GM19438 (cell line): ENCODE results near the gene MSN.
A peak's percentile ranks its signal among the peaks of the same experiment; 100 is the strongest.

Experiments used
- ATAC-seq: cut with Tn5 transposase; IDR thresholded peaks from one replicate; pipeline ENCODE4 v1.9.1; 2021; ENCODE audit warnings: low read depth; ENCODE audit not compliant: unreplicated experiment

Gene MSN

GRCh38 chrX:65671966-65672365 lies 4.5 kb downstream of the MSN start:
- ATAC-seq: no peak

GRCh38 chrX:65673857-65674203 lies 6.4 kb downstream of the MSN start:
- ATAC-seq: no peak

- no peak for ATAC-seq
Observed at GRCh38 chrX:65674204-65674893, 6.9 kb downstream of the MSN start.

GRCh38 chrX:65677954-65678469 lies 10.6 kb downstream of the MSN start:
- ATAC-seq: no peak

GRCh38 chrX:65679071-65679540 lies 11.7 kb downstream of the MSN start:
- no peak for ATAC-seq

GRCh38 chrX:65681810-65682209 lies 14.4 kb downstream of the MSN start:
- no peak for ATAC-seq

GRCh38 chrX:65685112-65685511 lies 17.7 kb downstream of the MSN start:
- ATAC-seq: no peak

DNA sequence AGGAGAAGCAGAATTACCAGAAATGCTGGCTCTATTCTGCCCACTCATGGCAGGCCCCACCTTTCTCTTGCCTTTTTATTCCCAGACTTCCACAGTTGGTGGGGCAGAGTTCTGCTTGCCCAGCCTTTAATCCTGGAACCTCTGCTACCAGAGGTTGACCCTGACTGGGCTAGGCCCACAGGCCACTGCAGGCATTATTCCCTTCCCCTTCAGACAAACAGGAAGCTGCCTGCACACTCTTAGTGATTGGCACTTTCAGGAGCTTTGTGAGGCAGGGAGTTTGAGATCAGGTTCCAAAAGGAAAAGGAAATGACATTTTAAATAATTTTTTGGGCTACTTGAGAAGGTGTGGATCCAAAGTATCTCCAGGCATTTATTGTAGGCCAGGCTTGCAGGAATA lies 18.8 kb downstream of the MSN start:
- ATAC-seq: no peak

DNA sequence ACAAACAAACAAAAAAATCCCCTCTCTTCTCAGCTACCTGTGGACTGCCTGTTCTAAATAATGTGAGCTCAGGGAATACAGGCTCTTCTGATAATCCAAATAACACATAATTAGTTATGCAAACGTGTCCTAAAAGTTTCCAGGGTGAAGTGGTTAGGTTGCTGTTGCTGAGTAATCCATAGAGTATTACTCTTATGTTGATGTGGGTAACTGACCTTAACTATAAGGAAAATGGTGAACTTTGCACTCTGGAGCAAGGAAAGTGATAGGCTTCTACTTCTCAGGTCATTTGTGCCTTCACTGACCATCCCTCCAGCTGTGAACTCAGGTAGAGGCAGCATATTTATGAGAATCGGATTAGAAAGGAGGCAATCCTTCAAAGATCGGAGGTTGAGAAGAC lies 19.9 kb downstream of the MSN start:
- no peak for ATAC-seq

DNA sequence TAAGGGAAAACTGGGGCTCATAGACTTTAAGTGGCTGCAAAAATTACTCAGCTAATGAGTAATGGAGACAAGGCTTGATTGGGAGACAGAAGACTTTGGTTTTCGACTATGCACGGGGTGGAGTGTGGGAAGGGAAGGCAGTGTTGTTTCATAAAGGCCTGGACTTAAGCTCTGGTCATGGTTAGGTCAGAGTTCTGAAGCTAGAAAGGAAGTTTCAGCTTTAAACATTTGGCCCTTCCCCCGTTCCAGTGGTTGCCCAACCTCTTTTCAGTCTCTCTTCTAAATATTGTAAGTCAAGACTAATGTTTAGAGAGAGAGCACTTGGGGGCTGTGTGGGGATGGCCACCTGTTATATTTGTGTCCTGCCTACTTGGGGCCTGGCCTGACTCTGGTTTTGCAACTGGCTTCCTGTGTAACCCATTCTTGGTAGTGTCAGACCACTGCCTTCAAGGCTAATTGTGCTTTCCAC lies 21.0 kb downstream of the MSN start:
- ATAC-seq: peak; percentile 93

DNA sequence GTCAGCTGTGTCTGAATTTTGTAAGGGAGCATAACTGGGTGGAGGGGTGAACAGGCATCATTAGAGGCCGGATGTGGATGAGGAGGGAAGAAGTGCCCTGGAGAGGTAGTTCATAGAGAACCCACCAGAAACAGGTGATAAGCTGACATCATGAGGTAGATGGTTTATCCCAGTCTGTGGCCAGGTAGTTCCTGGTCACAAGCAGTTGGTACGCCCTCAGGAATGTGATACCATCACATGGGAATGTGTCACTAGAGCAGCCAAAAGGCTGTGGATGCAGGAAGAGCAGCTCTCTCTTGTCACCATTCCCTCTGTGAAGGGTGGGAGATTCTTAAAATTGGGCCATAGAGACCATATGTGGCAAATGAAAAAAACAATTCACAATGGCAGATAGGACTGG lies 21.9 kb downstream of the MSN start:
- no peak for ATAC-seq

DNA sequence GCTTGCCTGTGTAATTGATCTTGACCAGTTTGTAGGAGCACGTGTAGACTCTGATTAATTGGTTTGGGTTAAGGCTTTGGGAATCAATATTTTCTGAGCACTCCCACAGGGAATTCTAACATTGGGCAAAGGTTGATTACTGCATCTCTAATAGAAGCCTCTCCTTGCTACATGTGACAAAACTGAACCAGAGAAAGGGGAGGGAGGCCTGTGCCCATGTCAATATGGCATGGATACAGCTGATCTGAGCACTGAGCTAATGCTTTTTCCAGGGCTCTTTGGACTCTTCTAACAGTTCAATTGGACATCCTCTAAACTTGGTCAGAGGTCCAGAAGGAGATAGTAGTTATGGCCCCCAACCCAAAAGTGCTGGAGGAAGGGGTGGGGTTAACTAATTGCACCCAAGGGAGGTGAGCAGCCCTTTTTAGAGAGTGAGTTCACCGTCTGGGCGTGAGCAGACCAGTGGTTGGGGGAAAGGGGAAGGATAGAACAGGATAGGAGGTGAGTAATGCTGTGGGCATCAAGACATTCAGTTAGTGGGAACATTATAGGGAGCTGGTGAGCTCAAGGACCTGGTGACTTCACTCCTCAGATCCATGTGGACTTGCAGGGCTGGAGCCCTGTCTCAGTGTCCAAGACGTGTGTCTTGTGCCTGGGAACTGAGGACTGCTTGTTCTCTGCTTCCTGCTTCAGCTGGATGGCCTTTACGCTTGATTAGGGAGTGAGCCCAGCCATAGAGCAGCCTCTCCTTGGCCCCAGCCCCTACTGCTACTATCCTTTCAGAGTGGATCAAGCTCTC lies 22.8 kb downstream of the MSN start:
- no peak for ATAC-seq

DNA sequence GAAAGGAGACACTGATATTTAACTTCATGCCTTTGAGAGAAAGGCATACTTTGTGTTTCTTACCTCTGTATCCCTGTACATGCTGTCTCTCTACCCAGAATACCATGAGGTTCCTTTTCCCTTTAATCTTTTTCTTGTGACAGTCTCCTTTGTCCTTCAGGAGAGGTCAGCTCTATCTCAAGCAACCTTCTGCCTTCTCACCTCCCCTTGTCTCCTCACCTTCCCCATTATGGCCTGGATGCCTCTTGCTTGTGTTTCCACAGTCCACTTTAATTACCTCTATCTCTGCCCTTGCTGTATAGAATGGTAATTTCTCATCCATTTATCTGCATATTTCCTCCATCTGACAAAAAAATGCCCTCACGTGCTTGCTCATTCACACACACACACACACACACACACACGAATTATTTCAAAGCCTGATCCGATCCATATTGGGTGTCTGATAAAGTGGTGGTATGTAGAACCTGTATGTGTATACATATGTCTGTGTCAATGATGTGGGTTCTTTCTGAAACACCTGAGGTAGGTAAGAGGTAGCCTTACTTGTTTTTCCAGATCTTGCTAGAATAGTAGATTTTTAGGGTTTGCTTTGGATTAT lies 28.5 kb downstream of the MSN start:
- no peak for ATAC-seq

DNA sequence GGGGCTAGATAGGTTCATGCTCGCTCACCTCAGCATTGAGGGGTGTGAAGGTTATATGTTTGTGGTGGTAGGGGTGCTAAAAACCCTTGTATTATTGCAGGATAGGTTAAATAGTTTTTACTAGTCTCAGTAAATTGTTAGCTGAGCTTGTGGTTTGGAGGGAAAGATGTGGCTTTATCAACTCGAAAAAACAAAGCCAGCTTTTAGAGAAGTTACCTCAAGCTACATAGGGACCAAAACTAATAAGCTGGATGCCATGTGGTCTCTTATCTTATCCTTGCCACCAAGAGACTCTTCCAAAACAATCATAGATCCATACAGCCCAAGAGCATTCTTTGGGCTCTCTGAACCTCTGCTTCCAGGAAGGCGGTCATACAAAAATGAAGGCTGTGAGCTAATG lies 29.2 kb downstream of the MSN start:
- no peak for ATAC-seq

GRCh38 chrX:65697211-65697641 lies 29.8 kb downstream of the MSN start:
- ATAC-seq: no peak

DNA sequence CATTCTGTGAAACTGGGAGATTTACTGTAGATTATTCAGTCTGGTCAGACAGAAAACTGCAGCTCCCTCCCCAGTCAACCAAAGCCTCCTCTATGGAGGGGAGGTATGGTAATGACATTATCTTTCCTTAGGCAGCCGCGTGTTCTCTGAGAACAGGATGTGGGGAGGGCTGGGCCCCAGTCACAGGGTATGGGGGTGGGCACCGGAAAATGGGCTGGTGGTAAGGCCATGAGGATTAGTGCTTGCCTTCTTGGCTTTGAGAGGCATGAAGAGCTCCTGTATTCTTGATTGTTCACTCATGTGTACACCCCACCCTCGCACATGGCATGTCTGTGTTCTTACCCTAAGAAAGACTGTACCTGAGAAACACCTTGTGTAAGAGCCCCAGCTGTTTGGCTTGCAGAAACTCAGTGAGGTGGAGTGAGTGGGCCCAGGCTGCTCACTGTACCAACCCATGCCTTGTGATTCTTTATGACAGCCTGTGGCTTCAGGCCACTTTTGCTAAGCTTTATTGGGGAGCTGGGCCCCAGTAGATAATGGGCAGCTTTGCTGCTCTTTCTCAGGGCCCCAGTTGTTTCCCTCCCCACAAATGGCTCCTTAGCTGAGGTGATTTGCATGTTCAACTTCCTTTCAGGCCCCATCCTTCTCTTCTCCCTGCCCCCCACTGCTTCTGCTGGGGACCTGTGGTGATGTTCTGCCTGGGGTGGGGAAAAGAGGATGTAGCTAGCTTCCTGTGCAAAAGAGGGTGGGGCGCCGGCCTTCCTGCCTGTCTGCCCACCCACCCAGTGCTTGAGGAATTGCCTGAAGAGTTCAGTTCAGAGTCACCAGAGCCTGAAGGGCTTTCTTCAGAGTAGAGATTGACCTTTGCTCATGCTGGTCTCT lies 30.7 kb downstream of the MSN start:
- ATAC-seq: peak; percentile 64

- no peak for ATAC-seq
Observed at GRCh38 chrX:65702956-65703355, 35.5 kb downstream of the MSN start.

GRCh38 chrX:65705439-65705838 lies 38.0 kb downstream of the MSN start:
- ATAC-seq: no peak

DNA sequence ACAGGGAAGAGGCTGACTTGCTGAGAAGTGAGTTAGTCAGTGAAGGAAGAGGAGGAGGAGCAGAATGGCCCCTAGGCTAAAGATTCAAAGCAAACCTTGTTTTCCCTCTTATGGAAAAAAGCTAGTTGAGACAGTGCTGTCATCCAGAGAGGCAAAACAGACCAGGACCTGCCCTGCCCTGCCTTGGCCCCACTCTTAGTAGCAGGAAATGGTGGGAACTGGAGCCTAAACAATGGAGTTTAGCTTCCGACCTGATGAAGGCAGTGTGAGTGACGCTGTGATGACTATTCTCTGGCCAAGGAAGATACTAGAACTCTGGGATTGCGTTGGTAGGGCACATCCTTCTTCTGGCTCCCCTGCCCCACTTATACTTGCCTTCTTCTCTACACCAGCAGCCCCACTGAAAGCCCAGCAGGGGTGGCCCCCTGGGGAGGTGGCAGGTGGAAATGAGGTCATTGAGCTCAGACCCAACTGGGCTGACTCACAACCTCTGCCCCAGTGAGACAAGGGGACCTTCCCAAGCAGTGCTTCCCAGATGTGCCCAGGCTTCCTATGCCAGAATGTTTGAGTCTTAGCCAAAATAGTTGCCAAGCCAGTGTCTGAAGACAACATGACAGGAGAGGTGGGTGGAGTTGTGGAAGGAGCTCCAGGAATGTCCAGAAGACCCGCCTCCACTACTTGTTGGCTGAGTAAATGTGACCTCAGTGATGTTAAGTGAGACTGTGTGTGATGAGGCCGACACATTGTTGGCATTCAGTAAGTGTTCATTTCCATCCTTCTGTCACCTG lies 38.8 kb downstream of the MSN start:
- no peak for ATAC-seq

GRCh38 chrX:65707151-65707550 lies 39.7 kb downstream of the MSN start:
- no peak for ATAC-seq
